Brain microvascular endothelial cell (primary cell): Measurements from ENCODE around the gene NRXN3.

Source experiments
- DNase-seq: peaks from one replicate; pipeline ENCODE4 v3.0.0-alpha.2; 2020
- H3K27ac ChIP-seq: fragments of 250-450 bp; sonication (Bioruptor Pico); 2 replicates; pipeline ENCODE4 v1.5.1; 2020; ENCODE audit warnings: mild to moderate bottlenecking, moderate library complexity
- H3K27me3 ChIP-seq: fragments of 250-450 bp; sonication (Bioruptor Pico); replicated peaks from 2 replicates; pipeline ENCODE4 v1.5.1; 2020; ENCODE audit warnings: mild to moderate bottlenecking
- H3K36me3 ChIP-seq: fragments of 250-450 bp; sonication (Bioruptor Pico); replicated peaks from 2 replicates; pipeline ENCODE4 v1.5.1; 2020; ENCODE audit warnings: mild to moderate bottlenecking
- H3K4me3 ChIP-seq: 2 replicates; pipeline ENCODE4 v1.5.1; 2011; ENCODE audit warnings: low read depth, mild to moderate bottlenecking, control low read depth, low read length, moderate library complexity
- CTCF ChIP-seq: IDR thresholded peaks from 2 replicates; pipeline ENCODE4 v1.5.1; 2011; ENCODE audit warnings: low read depth, mild to moderate bottlenecking, moderate library complexity, low read length, control low read depth, inconsistent platforms; ENCODE audit errors: missing control alignments
- in situ Hi-C: cut with HindIII; loops from 2 replicates; pipeline ENCODE4 v1.10.0; 2017; ENCODE audit warnings: low sequenced_read_pairs, low pct_ligation_motif_present

NRXN3 gene

DNA sequence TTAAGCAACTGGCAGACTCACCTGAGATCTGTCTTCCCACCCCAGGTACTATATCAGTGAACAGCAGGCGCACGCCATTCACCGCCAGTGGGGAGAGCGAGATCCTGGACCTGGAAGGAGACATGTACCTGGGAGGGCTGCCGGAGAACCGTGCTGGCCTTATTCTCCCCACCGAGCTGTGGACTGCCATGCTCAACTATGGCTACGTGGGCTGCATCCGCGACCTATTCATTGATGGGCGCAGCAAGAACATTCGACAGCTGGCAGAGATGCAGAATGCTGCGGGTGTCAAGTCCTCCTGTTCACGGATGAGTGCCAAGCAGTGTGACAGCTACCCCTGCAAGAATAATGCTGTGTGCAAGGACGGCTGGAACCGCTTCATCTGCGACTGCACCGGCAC lies 544.5 kb downstream of the NRXN3 start:
- Histone ChIP-seq H3K36me3 (no peaks in the 10 kb centered on the region), H3K4me3 (no peak overlapping the region), H3K27ac (no peak overlapping the region), H3K27me3 (no peaks in the 10 kb centered on the region)
- DNase-seq: no peak
- in situ Hi-C loops: no loop called here
- no peak for TF ChIP-seq CTCF

- Histone ChIP-seq H3K27me3 (no peaks in the 10 kb centered on the region), H3K27ac (no peak overlapping the region), H3K4me3 (no peak overlapping the region), H3K36me3 (no peaks in the 10 kb centered on the region)
- no peak for TF ChIP-seq CTCF
- no peak for DNase-seq
- in situ Hi-C loops: no loop called here
Observed at GRCh38 chr14:78721756-78722480, 551.7 kb downstream of the NRXN3 start.

DNA sequence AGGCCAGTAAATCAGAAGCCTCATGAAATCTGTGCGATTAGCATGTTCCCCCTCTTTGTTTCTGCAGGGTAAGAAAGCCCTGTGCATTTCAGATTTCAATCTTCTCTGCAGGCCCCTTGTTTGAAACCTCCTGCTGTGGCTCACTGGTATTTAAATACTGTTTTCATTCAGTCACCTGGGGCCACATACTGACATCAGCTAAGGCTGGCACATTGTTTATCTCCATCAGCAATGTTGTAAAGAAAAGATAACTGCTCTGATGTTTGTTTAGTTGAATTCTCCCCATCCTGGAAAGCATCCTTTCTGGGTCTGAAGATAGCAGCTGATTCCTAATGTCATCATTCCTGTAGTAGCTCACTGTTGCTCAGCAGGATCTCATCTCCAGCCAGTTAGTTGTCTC lies 554.9 kb downstream of the NRXN3 start:
- Histone ChIP-seq H3K36me3 (no peaks in the 10 kb centered on the region), H3K4me3 (no peak overlapping the region), H3K27me3 (no peaks in the 10 kb centered on the region), H3K27ac (no peak overlapping the region)
- no peak for DNase-seq
- in situ Hi-C loops: no loop called here
- no peak for TF ChIP-seq CTCF

GRCh38 chr14:78737116-78737515 lies 566.9 kb downstream of the NRXN3 start:
- Histone ChIP-seq H3K36me3 (no peaks in the 10 kb centered on the region), H3K27me3 (no peaks in the 10 kb centered on the region), H3K27ac (no peak overlapping the region), H3K4me3 (no peak overlapping the region)
- in situ Hi-C loops: no loop called here
- DNase-seq: no peak
- no peak for TF ChIP-seq CTCF

GRCh38 chr14:78737601-78738000 lies 567.4 kb downstream of the NRXN3 start:
- no peak overlapping the region for H3K27ac ChIP-seq
- DNase-seq: no peak
- no peak for TF ChIP-seq CTCF
- H3K27me3 ChIP-seq: no peaks in the 10 kb centered on the region
- no peak overlapping the region for H3K4me3 ChIP-seq
- in situ Hi-C loops: no loop called here
- no peaks in the 10 kb centered on the region for H3K36me3 ChIP-seq

GRCh38 chr14:78746086-78746595 lies 576.0 kb downstream of the NRXN3 start:
- H3K4me3 ChIP-seq: no peak overlapping the region
- no peak overlapping the region for H3K27ac ChIP-seq
- no peak for TF ChIP-seq CTCF
- DNase-seq: no peak
- in situ Hi-C loops: no loop called here
- H3K36me3 ChIP-seq: no peaks in the 10 kb centered on the region
- H3K27me3 ChIP-seq: no peaks in the 10 kb centered on the region
